ENCODE data around the gene EXD3.

Gene EXD3

GRCh38 chr9:137432687-137433348 is 9.9 kb upstream of the EXD3 start:
- H3K36me3 Mint-ChIP-seq (ENCODE audit: low read depth) = no peaks in the 10 kb centered on the region

GRCh38 chr9:137431416-137431931 is 8.5 kb upstream of the EXD3 start:
- H3K36me3 Mint-ChIP-seq (ENCODE audit: low read depth) = no peaks in the 10 kb centered on the region
- no peak overlapping the region for H3K27ac Mint-ChIP-seq
- no peaks in the 10 kb centered on the region for H3K4me1 Mint-ChIP-seq (ENCODE audit: low read depth)
- H3K9me3 Mint-ChIP-seq = no peaks in the 10 kb centered on the region
- H3K4me3 Mint-ChIP-seq = no peak overlapping the region
- H3K27me3 Mint-ChIP-seq (ENCODE audit: low read depth) = no peaks in the 10 kb centered on the region

More at GRCh38 chr9:137432687-137433348, 9.9 kb upstream of the EXD3 start:
- Mint-ChIP-seq H3K4me1 (ENCODE audit: low read depth) (no peaks in the 10 kb centered on the region), H3K27me3 (ENCODE audit: low read depth) (no peaks in the 10 kb centered on the region), H3K27ac (no peak overlapping the region), H3K9me3 (no peaks in the 10 kb centered on the region), H3K4me3 (no peak overlapping the region)

- Mint-ChIP-seq H3K27ac (no peak overlapping the region), H3K4me1 (ENCODE audit: low read depth) (no peaks in the 10 kb centered on the region), H3K27me3 (ENCODE audit: low read depth) (no peaks in the 10 kb centered on the region), H3K4me3 (no peak overlapping the region), H3K9me3 (no peaks in the 10 kb centered on the region), H3K36me3 (ENCODE audit: low read depth) (no peaks in the 10 kb centered on the region)
These were observed 7.9 kb upstream of the EXD3 start for GRCh38 chr9:137430723-137431415.

GRCh38 chr9:137429974-137430722 is 7.2 kb upstream of the EXD3 start:
- H3K4me1 Mint-ChIP-seq (ENCODE audit: low read depth) = no peaks in the 10 kb centered on the region
- H3K9me3 Mint-ChIP-seq = no peaks in the 10 kb centered on the region
- H3K36me3 Mint-ChIP-seq (ENCODE audit: low read depth) = no peaks in the 10 kb centered on the region
- H3K27ac Mint-ChIP-seq = no peak overlapping the region
- no peak overlapping the region for H3K4me3 Mint-ChIP-seq
- H3K27me3 Mint-ChIP-seq (ENCODE audit: low read depth) = no peaks in the 10 kb centered on the region

- H3K27ac Mint-ChIP-seq = no peak overlapping the region
- H3K4me3 Mint-ChIP-seq = no peak overlapping the region
- no peaks in the 10 kb centered on the region for H3K4me1 Mint-ChIP-seq (ENCODE audit: low read depth)
- H3K27me3 Mint-ChIP-seq (ENCODE audit: low read depth) = peaks cover 2% of the 10 kb centered on the region
- H3K36me3 Mint-ChIP-seq (ENCODE audit: low read depth) = no peaks in the 10 kb centered on the region
- no peaks in the 10 kb centered on the region for H3K9me3 Mint-ChIP-seq
These were observed 6.6 kb upstream of the EXD3 start for GRCh38 chr9:137429546-137429890.

- peaks cover 6% of the 10 kb centered on the region for H3K27me3 Mint-ChIP-seq (ENCODE audit: low read depth)
- no peak overlapping the region for H3K27ac Mint-ChIP-seq
- no peaks in the 10 kb centered on the region for H3K36me3 Mint-ChIP-seq (ENCODE audit: low read depth)
These were observed 6.0 kb upstream of the EXD3 start for GRCh38 chr9:137428841-137429545.

GRCh38 chr9:137428311-137428630 is 5.3 kb upstream of the EXD3 start:
- Mint-ChIP-seq H3K27me3 (ENCODE audit: low read depth) (peaks cover 6% of the 10 kb centered on the region), H3K4me3 (no peak overlapping the region), H3K27ac (no peak overlapping the region), H3K36me3 (ENCODE audit: low read depth) (no peaks in the 10 kb centered on the region), H3K9me3 (no peaks in the 10 kb centered on the region), H3K4me1 (ENCODE audit: low read depth) (no peaks in the 10 kb centered on the region)

More at GRCh38 chr9:137428841-137429545, 6.0 kb upstream of the EXD3 start:
- no peaks in the 10 kb centered on the region for H3K9me3 Mint-ChIP-seq
- no peaks in the 10 kb centered on the region for H3K4me1 Mint-ChIP-seq (ENCODE audit: low read depth)
- H3K4me3 Mint-ChIP-seq = no peak overlapping the region

GRCh38 chr9:137427454-137428310 is 4.7 kb upstream of the EXD3 start:
- H3K27me3 Mint-ChIP-seq (ENCODE audit: low read depth) = peaks cover 6% of the 10 kb centered on the region
- H3K36me3 Mint-ChIP-seq (ENCODE audit: low read depth) = no peaks in the 10 kb centered on the region
- no peak overlapping the region for H3K27ac Mint-ChIP-seq
- no peaks in the 10 kb centered on the region for H3K4me1 Mint-ChIP-seq (ENCODE audit: low read depth)
- H3K4me3 Mint-ChIP-seq = no peak overlapping the region
- H3K9me3 Mint-ChIP-seq = no peaks in the 10 kb centered on the region

GRCh38 chr9:137426018-137426681 is 3.2 kb upstream of the EXD3 start:
- Mint-ChIP-seq H3K4me3 (no peak overlapping the region), H3K9me3 (no peaks in the 10 kb centered on the region), H3K27ac (no peak overlapping the region), H3K4me1 (ENCODE audit: low read depth) (peaks cover 6% of the 10 kb centered on the region), H3K36me3 (ENCODE audit: low read depth) (no peaks in the 10 kb centered on the region), H3K27me3 (ENCODE audit: low read depth) (peaks cover 6% of the 10 kb centered on the region)

GRCh38 chr9:137423514-137424291 is 741 bp upstream of the EXD3 start:
- H3K4me1 Mint-ChIP-seq (ENCODE audit: low read depth) = peaks cover 6% of the 10 kb centered on the region
- no peaks in the 10 kb centered on the region for H3K36me3 Mint-ChIP-seq (ENCODE audit: low read depth)
- H3K27me3 Mint-ChIP-seq (ENCODE audit: low read depth) = peaks cover 6% of the 10 kb centered on the region
- H3K27ac Mint-ChIP-seq = no peak overlapping the region
- H3K4me3 Mint-ChIP-seq = peak overlapping the region; percentile 54
- H3K9me3 Mint-ChIP-seq = no peaks in the 10 kb centered on the region

- Mint-ChIP-seq H3K4me1 (ENCODE audit: low read depth) (peaks cover 6% of the 10 kb centered on the region), H3K9me3 (no peaks in the 10 kb centered on the region), H3K36me3 (ENCODE audit: low read depth) (no peaks in the 10 kb centered on the region), H3K27me3 (ENCODE audit: low read depth) (peaks cover 6% of the 10 kb centered on the region), H3K27ac (peak overlapping the region; percentile 63), H3K4me3 (peak overlapping the region; percentile 87)
These were observed 941 bp downstream of the EXD3 start for GRCh38 chr9:137421838-137422603.
